Peyer's patch (tissue), 4 donors: ENCODE data around the gene MEIS1.

Source experiments
- CTCF ChIP-seq, 6 experiments: fragments of 450-650 bp in 4 of 6; fragments of 200-600 bp in 2 of 6; sonication (generic) in 1 of 6; IDR thresholded peaks; one replicate each; pipeline ENCODE4 v1.5.1; 2017 to 2019; ENCODE audit warnings: antibody characterized with exemption in 6 of 6, mild to moderate bottlenecking in 3 of 6, moderate library complexity in 1 of 6
- POLR2A ChIP-seq, 2 donors: fragments of 450-650 bp; IDR thresholded peaks; one replicate each; pipeline ENCODE4 v1.5.1; 2017; ENCODE audit warnings: antibody characterized with exemption in 2 of 2, mild to moderate bottlenecking in 2 of 2, moderate library complexity in 2 of 2

- TF ChIP-seq POLR2A (IDR thresholded peaks at IDR 0.05) (no peak), CTCF (IDR thresholded peaks at IDR 0.05) (no peak)
Observed at GRCh38 chr2:66435549-66435875, 587 bp downstream of the MEIS1 start.
